Kidney epithelial cell (primary cell): ENCODE data around the gene KCNMA1. TPM values are rescaled to one million over a fixed set of nuclear protein-coding genes. Genes with fewer than 3 reads are reported as not detected.

Experiments used
- DNase-seq: peaks from one replicate; pipeline ENCODE4 v3.0.0-alpha.2; 2010; ENCODE audit warnings: low read depth
- H3K27me3 ChIP-seq: 2 replicates; pipeline ENCODE4 v1.6.0; 2011; ENCODE audit warnings: low read length; ENCODE audit not compliant: control insufficient read depth, insufficient read depth
- H3K36me3 ChIP-seq: 2 replicates; pipeline ENCODE4 v1.5.1; 2011; ENCODE audit warnings: low read length; ENCODE audit not compliant: control insufficient read depth, insufficient read depth
- H3K4me3 ChIP-seq: 2 replicates; pipeline ENCODE4 v1.5.1; 2011; ENCODE audit warnings: low read depth, mild to moderate bottlenecking, control low read depth, low read length
- total RNA-seq: library from RNA; depleted of rRNA; stranded (reverse); fragments of >200 nt; gene quantifications from 2 replicates; pipeline ENCODE4 v1.2.3, GENCODE V29; 2015
- TF ChIP-seq, protein P1 (sequence below): IDR thresholded peaks from 2 replicates; pipeline ENCODE4 v1.5.1; 2011; ENCODE audit warnings: mild to moderate bottlenecking, moderate library complexity, low read length, control low read depth, inconsistent platforms; ENCODE audit not compliant: insufficient read depth, poor library complexity, severe bottlenecking

Gene KCNMA1
- total RNA-seq, 1 donor from 2014 or later: 18.9 TPM

GRCh38 chr10:77467422-77467963 lies 170.1 kb downstream of the KCNMA1 start:
- Histone ChIP-seq H3K36me3 (no peaks in the 10 kb centered on the region), H3K4me3 (no peak overlapping the region), H3K27me3 (no peaks in the 10 kb centered on the region)
- no peak for DNase-seq
- TF ChIP-seq, protein P1, sequence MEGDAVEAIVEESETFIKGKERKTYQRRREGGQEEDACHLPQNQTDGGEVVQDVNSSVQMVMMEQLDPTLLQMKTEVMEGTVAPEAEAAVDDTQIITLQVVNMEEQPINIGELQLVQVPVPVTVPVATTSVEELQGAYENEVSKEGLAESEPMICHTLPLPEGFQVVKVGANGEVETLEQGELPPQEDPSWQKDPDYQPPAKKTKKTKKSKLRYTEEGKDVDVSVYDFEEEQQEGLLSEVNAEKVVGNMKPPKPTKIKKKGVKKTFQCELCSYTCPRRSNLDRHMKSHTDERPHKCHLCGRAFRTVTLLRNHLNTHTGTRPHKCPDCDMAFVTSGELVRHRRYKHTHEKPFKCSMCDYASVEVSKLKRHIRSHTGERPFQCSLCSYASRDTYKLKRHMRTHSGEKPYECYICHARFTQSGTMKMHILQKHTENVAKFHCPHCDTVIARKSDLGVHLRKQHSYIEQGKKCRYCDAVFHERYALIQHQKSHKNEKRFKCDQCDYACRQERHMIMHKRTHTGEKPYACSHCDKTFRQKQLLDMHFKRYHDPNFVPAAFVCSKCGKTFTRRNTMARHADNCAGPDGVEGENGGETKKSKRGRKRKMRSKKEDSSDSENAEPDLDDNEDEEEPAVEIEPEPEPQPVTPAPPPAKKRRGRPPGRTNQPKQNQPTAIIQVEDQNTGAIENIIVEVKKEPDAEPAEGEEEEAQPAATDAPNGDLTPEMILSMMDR: no peak

- no peaks in the 10 kb centered on the region for H3K27me3 ChIP-seq
- H3K4me3 ChIP-seq: no peak overlapping the region
- TF ChIP-seq, protein P1: no peak
- no peak for DNase-seq
- H3K36me3 ChIP-seq: no peaks in the 10 kb centered on the region
Observed at GRCh38 chr10:77463967-77464745, 173.5 kb downstream of the KCNMA1 start.

GRCh38 chr10:77463499-77463898 lies 174.1 kb downstream of the KCNMA1 start:
- no peaks in the 10 kb centered on the region for H3K36me3 ChIP-seq
- no peak for DNase-seq
- TF ChIP-seq, protein P1: no peak
- H3K4me3 ChIP-seq: no peak overlapping the region
- H3K27me3 ChIP-seq: no peaks in the 10 kb centered on the region

GRCh38 chr10:77461636-77462296 lies 175.8 kb downstream of the KCNMA1 start:
- TF ChIP-seq, protein P1: no peak
- Histone ChIP-seq H3K36me3 (no peaks in the 10 kb centered on the region), H3K4me3 (no peak overlapping the region), H3K27me3 (no peaks in the 10 kb centered on the region)
- no peak for DNase-seq

DNA sequence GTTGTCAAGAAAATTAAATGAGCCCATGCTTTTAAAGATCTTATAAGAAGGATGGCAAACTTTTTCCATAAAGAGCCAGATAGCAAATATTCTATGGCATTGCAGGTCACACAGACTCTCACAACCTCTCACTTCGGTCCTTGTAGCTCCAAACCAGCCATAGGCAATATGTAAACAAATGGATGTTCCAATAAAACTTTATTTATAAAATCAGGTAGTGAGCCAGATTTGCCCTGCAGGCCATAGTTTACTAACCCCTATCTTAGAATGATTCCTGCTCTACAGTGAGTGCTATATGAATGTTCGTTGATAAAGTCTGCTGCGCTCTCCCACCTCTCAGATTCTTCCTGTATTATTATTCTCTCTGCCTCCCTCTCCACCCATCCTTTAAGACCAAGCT lies 177.7 kb downstream of the KCNMA1 start:
- DNase-seq: no peak
- Histone ChIP-seq H3K27me3 (no peaks in the 10 kb centered on the region), H3K36me3 (no peaks in the 10 kb centered on the region), H3K4me3 (no peak overlapping the region)
- TF ChIP-seq, protein P1: no peak
